ENCODE measurements around the gene COX8A.

- TF ChIP-seq CSRNP3 (CRISPR knock-in tag; IDR thresholded peaks at IDR 0.05) (no peak), RARB (CRISPR knock-in tag; IDR thresholded peaks at IDR 0.05) (no peak), SNAI2 (CRISPR knock-in tag; IDR thresholded peaks at IDR 0.05) (no peak), BACH2 (CRISPR knock-in tag; IDR thresholded peaks at IDR 0.05; ENCODE audit: borderline replicate concordance) (no peak), POU6F1 (CRISPR knock-in tag; IDR thresholded peaks at IDR 0.05; ENCODE audit: borderline replicate concordance, low read depth) (no peak), ARNTL (CRISPR knock-in tag; IDR thresholded peaks at IDR 0.05; ENCODE audit: borderline replicate concordance, low read depth) (no peak), ZFP30 (CRISPR knock-in tag; IDR thresholded peaks at IDR 0.05) (no peak), CSDC2 (CRISPR knock-in tag; IDR thresholded peaks at IDR 0.05) (no peak), ZNF565 (CRISPR knock-in tag; conservative IDR thresholded peaks at IDR 0.05; ENCODE audit: low read depth) (no peak)
These were observed 31.6 kb upstream of the COX8A start for GRCh38 chr11:63942803-63943202.

Data from SK-N-SH treated with all-trans-retinoic acid at 6 μM for 48 hours (cell line).